AML-193 (cell line): ENCODE data around the gene PRICKLE3.

Experiments
- DNase-seq, 2 experiments: peaks; one replicate each; lab custom pipeline; 2025; lab: John Stamatoyannopoulos, UW

Gene PRICKLE3, protein sequence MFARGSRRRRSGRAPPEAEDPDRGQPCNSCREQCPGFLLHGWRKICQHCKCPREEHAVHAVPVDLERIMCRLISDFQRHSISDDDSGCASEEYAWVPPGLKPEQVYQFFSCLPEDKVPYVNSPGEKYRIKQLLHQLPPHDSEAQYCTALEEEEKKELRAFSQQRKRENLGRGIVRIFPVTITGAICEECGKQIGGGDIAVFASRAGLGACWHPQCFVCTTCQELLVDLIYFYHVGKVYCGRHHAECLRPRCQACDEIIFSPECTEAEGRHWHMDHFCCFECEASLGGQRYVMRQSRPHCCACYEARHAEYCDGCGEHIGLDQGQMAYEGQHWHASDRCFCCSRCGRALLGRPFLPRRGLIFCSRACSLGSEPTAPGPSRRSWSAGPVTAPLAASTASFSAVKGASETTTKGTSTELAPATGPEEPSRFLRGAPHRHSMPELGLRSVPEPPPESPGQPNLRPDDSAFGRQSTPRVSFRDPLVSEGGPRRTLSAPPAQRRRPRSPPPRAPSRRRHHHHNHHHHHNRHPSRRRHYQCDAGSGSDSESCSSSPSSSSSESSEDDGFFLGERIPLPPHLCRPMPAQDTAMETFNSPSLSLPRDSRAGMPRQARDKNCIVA

DNA sequence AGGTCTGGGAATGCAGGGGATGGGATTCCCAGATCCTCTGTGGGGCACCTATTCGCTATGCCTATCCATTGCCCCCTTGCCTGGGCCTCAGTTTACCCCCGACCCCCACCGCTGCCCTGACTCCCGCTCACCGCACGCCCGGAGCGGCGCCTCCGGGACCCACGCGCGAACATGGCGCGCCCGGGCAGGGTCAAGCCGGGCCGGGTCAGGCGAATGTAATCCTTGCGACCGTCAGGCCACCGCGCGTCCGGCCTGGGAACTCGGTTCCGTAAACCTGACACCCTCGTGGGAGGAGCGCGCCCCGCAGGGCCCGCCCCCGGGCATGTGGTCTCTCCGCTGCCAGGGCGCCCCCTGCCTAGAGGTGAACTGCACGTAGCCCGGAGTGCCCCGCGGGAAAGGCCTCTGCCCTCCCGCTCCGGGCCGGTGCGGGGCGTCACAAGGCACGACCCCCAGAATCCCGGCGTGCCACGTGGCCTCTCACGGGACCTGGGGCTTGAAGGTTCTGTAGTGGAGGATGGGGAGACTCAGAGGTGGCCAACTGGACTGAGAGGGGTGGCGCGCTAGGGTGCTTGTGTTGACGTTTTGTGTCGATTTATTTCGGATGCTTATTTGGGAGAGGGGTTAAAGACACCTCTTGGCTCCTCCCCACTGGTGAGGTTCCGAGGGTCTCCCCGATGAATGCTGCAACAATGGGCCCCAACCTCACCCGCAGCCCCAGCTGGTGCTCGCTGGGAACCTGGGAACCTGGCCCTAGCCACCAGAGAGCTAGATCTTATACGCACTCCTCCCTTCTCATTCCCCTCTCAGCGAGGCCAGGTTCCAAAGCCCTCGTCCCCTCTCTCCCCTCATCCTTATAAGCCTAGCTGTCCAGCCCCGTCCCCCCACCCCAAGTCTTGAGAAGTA is at the start of gene PRICKLE3:
Gene PRICKLE3 (minus strand): TSS at position 249 of the 903 bp plus-strand sequence. CDS start 76 bp downstream, at position 173.
- peak; percentile 43 to 44 for DNase-seq

DNA sequence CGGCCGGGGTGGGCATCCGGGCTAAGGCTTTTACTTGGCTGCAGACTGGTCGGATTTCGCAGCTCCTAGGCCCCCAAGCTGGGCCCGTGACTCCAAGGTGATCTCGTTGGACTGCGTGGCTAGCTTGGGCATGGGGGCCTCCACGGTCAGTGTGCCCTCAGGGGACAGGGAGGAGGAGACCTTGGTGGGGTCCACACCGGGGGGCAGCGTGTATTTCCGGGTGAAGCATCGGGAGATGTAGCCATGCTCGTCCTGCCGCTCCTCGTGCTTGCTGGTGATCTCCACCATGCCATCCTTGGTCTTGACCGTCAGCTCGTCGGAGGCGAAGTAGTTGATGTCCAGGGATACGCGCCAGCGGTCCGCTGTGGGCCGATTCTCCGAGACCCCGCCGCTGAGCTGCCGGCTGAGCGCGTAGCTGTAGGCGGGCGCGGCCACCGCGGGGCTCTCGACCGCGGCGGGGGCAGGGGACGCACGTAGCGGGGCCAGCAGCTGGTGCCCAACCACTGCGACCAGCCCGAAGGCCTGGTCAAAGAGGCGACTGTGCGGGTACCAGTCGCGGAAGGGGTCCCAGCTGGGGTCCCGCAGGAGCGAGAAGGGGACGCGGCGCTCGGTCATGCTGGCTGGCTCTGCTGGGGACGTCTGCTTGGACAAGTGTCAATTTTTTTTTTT is 47.8 kb upstream of the PRICKLE3 start:
- DNase-seq, result no peak

DNA sequence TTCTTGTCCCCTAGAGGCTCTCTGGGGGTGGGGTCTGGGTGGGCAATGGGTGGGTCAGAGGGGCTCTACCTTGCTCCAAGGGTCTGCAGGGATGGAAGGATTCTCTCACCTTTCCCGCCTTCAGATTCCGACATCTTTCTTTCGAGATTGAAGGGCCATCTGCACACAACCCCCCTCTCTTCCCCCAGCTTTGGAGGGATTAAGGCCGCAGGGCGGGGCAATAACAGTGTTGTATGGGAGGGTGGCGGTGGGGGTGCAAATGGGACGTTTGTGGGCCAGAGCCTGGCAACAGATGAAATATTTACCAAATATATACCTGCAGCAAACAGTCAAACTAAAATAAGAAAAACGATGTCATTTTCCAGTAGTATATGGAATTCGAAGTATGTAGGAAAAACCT is 47.0 kb upstream of the PRICKLE3 start, which contains the start of gene CACNA1F:
Gene CACNA1F (minus strand): TSS at position 165 of the 400 bp plus-strand sequence. CDS start 31 bp downstream, at position 134.
- DNase-seq, result no peak

DNA sequence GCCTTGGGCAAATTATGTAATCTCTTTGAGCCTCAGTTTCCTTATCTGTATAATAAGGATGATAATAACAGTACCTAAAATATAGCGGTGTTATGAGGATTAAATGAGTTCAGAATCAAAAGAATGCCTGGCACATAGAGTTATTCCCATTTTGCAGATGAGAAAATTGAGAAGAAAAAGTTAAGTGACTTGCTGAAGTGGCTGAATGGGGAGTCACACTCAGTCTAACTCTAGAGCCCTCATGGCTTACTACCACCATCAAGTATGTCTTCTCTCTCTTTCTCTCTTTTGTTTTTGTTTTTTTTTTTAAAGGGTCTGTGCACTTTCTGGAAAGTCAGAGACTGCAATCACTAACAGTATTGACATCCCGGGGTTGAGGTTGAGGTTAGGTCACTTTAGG is 46.4 kb upstream of the PRICKLE3 start:
- DNase-seq, result no peak

DNA sequence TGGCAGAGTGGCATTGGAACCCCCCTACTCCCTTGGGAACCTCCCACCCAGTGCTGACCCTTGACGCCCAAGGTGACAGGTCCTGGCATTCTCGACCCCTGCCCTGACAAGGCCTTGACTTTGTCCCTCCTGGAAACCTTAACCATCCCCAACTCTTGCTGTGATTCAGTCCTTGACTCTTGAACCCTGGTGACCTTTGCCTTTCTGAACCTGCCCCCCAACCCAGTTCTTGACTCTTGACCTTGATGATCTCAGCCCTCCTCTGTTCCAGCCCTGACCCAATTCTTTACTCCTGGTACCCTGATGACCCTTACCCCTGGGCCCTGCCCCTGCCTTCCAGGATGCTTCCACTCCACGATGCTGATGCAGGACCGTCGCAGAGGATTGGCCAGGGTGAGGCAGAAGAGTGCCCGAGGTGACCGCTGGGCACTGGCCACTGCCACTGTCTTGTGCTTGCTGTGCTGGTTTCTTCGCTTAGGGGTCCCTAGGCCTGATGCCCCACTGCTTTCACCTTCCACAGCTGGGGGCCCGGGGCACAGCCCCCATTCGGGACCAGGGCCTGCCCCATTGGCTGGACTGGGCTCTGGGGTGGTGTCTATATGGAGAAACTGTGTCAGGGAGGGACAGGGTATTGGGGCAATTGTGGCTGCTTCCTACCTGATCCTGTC is 45.3 kb upstream of the PRICKLE3 start:
- DNase-seq, result no peak

DNA sequence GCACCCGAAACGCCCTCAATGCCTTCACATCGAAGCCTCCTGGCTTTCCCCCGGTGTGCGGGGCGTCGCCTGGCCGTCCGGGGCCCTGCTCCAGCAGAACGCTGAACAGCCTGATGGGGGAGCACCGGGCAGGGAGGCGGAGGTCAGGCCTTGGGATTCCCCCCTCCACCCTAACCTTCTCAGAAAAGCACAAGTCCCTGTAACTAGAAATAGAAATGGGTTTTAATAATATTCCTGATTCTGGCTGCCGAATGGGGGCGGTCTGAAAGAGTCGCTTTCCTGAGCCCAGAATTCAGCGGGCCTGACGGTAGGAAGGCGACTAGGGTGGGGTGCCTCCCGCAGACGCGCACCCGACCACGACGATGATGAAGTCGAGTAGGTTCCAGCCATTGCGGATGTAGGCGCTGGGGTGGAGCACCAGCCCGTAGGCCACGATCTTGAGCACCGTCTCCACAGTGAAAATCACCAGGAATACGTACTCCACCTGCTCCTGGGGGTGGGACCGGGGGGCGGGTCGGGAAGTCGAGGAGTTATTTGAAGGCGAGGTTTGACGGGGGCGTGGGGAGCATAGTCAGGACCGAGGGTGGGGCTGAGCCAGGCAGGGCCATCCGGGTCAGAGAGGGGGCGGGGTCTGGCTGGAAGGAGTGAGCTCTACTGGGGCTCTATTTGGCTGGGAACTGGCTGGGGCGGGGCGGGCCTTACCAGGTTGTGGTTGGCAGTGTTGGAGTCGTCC is 44.5 kb upstream of the PRICKLE3 start:
- no peak for DNase-seq

DNA sequence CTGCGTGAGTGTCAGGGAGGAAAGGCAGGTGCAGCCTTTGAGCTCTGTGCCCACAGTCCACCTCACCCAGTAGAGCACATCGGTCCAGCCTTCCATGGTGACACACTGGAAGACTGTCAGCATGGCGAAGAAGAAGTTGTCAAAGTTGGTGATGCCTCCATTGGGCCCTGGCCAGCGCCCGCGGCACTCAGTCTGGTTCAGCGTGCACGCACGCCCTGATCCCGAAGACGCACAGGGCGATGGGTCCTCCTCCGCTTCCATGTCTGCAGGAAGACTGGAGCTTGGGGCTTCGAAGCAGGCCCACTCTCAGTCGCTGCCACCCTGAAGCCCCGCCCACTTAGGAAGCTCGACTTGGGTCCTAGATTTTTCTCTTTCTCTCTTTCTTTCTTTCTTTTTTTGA is 42.0 kb upstream of the PRICKLE3 start:
- DNase-seq, result no peak

DNA sequence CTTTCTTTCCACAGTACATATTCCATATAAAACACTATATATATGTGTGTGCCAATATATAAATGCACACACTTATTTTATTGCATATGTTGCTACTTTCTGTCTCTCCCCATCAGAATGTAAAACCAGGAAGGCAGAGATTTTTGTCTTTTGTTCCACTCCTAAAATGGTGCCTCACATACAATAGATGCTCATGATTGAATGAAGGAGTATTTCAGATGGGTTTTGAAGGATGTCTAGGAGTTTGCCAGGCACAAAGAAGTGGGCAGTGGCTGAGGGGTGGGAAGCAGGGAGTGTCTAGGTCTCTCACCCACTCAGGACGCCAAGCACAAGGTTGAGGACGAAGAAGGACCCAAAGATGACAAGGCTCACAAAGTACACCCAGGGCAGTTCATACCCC is 41.6 kb upstream of the PRICKLE3 start:
- no peak for DNase-seq

DNA sequence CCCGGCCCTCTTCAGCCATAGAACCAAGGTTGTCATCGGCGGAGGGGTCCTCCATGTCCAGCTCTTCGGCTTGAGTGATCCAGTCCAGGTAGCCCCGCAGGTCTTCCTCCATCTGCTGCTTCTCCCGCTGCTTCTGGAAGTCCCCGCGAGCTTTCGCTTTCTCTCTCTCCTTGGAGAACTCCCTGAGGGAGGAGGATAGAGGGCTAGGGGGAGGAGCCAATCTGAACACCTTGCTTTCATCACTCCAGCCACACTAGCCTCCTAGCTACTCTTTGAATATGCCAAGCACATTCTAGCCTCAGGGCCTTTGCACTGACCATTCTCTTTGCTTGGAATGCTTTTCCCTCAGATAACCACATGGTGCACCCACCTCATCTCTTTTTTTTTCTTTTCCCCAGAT is 40.8 kb upstream of the PRICKLE3 start:
- DNase-seq, result no peak

DNA sequence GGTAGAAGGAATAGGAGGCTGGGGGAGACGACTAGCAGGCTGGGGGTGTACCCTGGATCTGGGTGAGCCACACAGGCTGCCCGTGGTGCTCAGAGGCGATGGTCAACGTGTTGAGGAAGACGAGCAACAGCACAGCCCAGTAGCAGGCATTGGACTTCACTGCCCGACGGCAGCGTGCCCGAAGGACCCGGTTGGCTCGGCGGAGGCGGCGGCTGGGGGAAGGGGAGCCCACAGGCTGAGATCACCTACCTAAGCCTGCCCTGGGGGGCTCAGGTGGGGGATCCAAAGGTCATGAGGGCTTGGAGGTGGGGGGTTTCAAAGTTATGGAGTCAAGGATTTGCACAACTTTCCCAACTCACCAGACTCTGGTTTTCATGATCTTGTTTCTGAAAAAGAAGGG is 39.7 kb upstream of the PRICKLE3 start:
- DNase-seq, result no peak

DNA sequence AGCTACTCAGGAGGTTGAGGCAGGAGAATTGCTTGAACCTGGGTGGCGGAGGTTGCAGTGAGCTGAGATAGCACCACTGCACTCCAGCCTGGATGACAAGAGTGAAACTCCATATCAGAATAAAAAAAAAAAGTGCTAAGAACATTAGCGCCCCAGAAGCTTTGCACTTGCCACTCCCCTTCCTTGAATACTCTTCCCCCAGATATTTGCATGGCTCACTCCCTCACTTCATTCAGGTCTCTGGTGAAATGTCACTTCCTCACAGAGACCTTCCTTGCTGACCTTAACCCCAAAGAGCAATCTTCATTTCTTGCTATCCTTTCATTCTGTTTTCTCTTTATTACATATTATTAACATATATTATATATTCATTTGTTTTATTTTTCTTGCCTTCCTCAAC is 35.7 kb upstream of the PRICKLE3 start:
- no peak for DNase-seq

DNA sequence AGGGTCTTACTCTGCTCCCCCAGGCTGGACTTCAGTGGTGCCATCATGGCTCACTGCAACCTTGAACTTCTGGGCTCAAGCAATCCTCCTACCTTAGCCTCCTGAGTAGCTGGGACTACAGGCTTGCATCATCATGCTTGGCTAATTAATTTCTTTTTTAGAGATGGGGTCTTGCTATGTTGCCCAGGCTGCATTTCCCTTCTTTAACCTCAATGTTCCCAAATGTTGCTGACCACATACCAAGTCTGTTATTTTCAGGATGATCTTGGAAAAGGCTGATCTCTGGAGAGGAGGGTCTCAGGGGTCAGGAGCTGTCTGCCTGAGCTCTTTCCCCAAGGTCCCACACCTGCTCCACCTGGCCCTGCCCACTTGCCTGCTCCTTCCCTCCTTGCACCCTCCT is 33.9 kb upstream of the PRICKLE3 start:
- no peak for DNase-seq

DNA sequence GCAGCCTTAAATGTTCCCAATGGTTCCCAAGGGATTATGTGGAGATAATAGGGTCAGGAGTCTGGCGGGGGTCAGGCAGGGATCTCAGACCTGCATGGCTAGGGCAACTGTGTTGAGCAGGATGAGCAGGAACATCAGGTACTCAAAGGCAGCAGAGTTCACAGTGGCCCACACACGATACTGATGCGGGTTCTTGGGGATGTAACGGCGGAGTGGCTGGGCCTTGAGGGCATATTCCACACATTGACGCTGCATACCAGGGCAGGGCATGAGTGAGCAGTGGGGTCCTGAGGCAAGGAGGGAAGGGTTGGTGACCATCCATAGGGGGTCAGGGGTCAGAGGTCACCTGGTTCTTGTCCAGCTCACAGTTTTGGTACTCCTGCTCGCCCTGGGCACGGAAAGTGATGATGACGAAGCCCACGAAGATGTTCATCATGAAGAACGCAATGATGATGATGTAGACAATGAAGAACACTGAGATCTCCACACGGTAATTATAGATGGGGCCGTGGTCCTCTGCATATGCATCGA is 28.9 kb upstream of the PRICKLE3 start:
- no peak for DNase-seq

DNA sequence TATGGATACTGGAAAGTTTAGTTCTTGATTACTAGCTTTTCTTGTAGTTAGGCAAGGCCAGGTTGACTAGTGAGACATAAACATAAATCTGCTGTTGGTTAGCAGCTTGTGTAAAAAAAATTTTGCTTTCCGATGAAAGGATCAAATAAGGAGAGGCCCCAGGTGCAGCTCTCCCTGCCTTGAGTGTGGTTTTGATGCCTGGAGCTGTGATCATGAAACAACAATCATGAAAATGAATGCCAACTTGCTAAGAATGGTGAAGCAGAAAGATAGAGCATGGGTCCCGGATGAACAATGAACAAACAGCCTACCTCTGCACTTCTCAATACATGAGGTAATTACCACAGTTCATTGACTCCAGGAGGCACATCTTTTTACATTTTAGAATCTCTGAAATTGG is 28.2 kb upstream of the PRICKLE3 start:
- DNase-seq, result no peak

DNA sequence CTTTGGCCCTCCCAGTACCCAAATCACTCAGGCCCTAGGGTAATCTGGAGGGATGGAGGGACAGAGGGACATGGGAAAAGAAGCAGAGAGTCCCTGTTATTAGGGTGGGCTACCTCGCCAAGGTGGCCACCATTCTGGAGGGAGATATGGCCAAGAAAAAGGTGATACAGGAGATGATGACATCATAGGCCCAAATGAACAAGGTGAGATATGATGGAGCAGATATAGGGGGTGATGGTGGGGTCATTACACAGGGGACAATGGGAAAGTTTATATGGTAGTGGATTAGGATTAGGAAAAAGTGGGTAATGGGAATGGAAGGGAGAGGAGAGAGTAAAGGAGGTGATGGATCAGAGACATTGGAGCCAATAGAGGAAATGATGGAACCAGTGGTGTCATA is 26.7 kb upstream of the PRICKLE3 start:
- no peak for DNase-seq

DNA sequence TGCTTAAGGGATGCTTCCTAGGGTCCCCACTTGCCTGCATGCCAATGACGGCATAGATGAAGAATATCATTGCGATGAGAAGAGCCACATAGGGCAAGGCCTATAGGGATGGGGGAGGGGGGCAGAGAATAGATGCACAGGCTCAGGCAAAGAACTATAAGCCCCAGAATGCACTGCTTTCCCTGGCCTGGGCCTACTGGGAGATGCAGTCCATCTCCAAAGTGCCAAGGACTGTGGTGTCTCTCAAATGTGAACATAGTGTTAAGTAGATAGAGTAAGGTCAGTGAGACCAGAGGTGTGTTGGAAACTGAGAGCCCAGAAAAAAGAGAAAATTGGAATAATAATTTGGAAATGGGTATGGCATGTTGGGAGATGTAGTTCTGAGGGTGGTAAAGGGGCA is 26.0 kb upstream of the PRICKLE3 start:
- DNase-seq, result no peak

DNA sequence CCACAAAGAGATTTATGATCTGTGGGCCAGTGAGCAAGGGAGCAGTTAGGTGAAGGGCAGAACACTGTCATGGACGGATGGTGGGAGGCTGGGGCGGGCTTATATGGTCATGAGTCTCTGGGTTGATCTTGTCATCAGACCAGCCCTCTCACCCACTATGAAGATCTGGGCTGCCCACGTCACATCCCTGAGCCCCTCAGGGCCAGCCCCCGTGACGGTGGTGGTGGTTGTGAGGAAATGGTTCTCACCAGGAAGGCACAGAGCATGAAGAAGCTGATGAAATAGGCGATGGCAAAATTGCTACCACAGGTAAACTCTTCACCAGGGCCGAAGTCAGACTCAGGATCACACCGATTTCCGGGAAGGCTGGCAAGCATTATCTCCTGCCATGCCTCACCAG is 24.9 kb upstream of the PRICKLE3 start:
- no peak for DNase-seq

DNA sequence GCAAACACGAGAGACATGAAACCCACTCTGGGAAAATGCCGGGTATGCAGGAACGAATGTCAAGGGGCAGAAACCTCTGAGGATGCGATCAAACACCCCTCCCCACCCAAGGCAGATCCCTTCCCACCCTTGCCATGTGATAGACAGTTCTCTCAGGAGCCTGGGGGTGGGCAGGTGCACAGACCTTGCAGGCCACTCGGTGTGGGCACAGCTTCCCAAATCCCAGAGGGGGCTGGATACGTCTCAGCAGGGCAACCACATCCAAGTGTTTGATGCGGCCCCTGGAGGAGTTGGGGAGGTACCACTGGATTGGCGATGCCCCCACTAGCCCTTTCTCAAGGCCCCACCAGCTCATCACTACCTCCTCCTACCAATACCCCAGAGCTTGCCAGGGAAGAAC is 24.2 kb upstream of the PRICKLE3 start:
- no peak for DNase-seq

DNA sequence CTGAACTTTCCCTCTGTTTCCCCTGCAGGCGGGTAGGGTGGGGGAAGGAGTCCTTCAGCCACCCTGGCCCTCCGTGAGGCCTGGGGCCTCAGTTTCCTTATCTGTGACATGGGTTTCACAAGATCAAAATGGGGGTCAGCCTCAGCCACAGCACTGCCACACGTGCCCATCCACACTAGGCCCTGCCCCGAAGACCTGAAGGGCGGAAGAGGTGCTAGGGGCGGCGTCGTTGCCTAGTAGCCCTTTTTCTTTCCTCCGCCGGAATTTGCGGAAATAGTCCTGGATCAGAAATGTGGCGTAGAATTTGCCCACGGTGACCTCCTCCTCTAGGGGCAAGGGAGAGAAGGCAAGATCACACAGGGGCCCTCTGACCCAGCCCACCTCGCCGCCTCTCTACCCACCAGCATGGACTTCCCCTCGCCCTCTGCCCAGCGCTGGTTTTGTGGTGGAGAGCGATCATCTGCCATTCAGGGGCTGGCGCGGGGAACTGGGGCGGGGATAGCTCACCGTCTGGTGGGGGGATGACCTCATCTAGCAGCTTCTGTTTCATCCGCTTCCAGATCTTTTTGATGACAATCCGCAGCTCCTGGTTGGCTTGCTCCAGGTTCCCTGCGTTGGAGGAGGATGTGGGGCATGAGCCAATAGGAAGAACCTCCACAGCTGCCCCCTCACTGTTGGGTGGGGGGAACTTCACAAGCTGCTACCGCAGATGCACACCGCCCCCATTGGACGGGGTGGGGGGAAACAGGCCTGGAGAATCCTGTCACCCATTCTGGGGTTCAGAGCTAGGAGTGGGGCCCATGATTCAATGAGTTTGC is 23.5 kb upstream of the PRICKLE3 start:
- DNase-seq, result no peak

DNA sequence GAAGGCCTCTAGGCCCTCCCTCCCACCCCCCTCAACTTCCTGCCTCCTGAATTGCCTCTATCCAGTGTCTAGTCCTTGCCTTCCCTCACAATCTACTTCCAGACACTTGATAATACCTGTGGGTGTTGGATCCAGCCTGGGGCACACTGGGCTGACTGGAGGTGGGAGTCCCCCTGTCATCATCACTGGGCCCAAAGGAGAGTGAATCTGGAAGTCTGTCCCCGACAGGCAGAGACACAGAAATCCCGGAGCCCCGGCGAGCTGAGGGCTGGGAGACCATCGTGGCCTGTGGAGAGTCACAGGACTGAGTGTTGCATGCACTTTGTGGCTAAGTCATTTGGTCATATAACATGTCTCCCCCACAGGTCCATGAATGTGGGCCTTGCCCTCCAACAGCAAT is 22.2 kb upstream of the PRICKLE3 start:
- no peak for DNase-seq
